H9 (cell line): ENCODE data around the gene LRG1. TPM values are rescaled to one million over a fixed set of nuclear protein-coding genes. Genes with fewer than 3 reads are reported as not detected.

Source experiments
- DNase-seq: peaks from one replicate; pipeline ENCODE4 v3.0.0-alpha.2; 2017
- H2AFZ ChIP-seq: one replicate; pipeline ENCODE4 v1.6.1; 2013; ENCODE audit warnings: mild to moderate bottlenecking, low read length, control low read depth, moderate library complexity
- H2AK5ac ChIP-seq: 2 replicates; pipeline ENCODE4 v1.6.1; 2013; ENCODE audit warnings: low read length, control low read depth, mixed read lengths; ENCODE audit not compliant: insufficient read length
- H2BK120ac ChIP-seq: one replicate; pipeline ENCODE4 v1.6.1; 2013; ENCODE audit warnings: low read depth, mild to moderate bottlenecking, low read length, control low read depth, inconsistent platforms; ENCODE audit not compliant: poor library complexity, severe bottlenecking
- H2BK12ac ChIP-seq: 2 replicates; pipeline ENCODE4 v1.6.1; 2013; ENCODE audit warnings: low read length, control low read depth, mixed read lengths, low read depth; ENCODE audit not compliant: insufficient read length
- H2BK15ac ChIP-seq: 2 replicates; pipeline ENCODE4 v1.6.1; 2013; ENCODE audit warnings: low read depth, low read length, control low read depth
- H2BK20ac ChIP-seq: one replicate; pipeline ENCODE4 v1.6.1; 2013; ENCODE audit warnings: low read depth, mild to moderate bottlenecking, low read length, control low read depth, inconsistent platforms; ENCODE audit not compliant: poor library complexity, severe bottlenecking
- H2BK5ac ChIP-seq: 2 replicates; pipeline ENCODE4 v1.6.1; 2013; ENCODE audit warnings: low read length, control low read depth, mixed read lengths; ENCODE audit not compliant: insufficient read length
- H3K14ac ChIP-seq: 2 replicates; pipeline ENCODE4 v1.6.1; 2013; ENCODE audit warnings: low read length, control low read depth; ENCODE audit not compliant: insufficient read depth
- H3K18ac ChIP-seq: 2 replicates; pipeline ENCODE4 v1.6.1; 2013; ENCODE audit warnings: low read depth, mild to moderate bottlenecking, mixed read lengths, low read length, control low read depth; ENCODE audit not compliant: insufficient read length
- H3K23ac ChIP-seq: 2 replicates; pipeline ENCODE4 v1.6.1; 2013; ENCODE audit warnings: low read length, control low read depth, mixed read lengths, low read depth; ENCODE audit not compliant: insufficient read length
- H3K23me2 ChIP-seq: 2 replicates; pipeline ENCODE4 v1.6.1; 2013; ENCODE audit warnings: low read depth, mild to moderate bottlenecking, mixed read lengths, low read length, control low read depth; ENCODE audit not compliant: insufficient read length, poor library complexity, severe bottlenecking
- H3K27ac ChIP-seq: 2 replicates; pipeline ENCODE4 v1.5.1; 2013; ENCODE audit warnings: low read length, control low read depth, mixed read lengths, low read depth; ENCODE audit not compliant: insufficient read length
- H3K27me3 ChIP-seq: 2 replicates; pipeline ENCODE4 v1.6.1; 2013; ENCODE audit warnings: low read length, control low read depth, inconsistent platforms; ENCODE audit not compliant: insufficient read depth
- H3K4ac ChIP-seq: 2 replicates; pipeline ENCODE4 v1.6.1; 2013; ENCODE audit warnings: low read depth, mild to moderate bottlenecking, control low read depth, inconsistent platforms, low read length, moderate library complexity
- H3K4me1 ChIP-seq: 2 replicates; pipeline ENCODE4 v1.6.1; 2013; ENCODE audit warnings: low read length, control low read depth, inconsistent platforms; ENCODE audit not compliant: insufficient read depth
- H3K4me2 ChIP-seq: 2 replicates; pipeline ENCODE4 v1.6.1; 2013; ENCODE audit warnings: low read length, control low read depth, mixed read lengths; ENCODE audit not compliant: insufficient read length, insufficient read depth
- H3K56ac ChIP-seq: 2 replicates; pipeline ENCODE4 v1.6.1; 2013; ENCODE audit warnings: low read depth, mild to moderate bottlenecking, mixed read lengths, low read length, control low read depth; ENCODE audit not compliant: insufficient read length
- H3K79me1 ChIP-seq: 2 replicates; pipeline ENCODE4 v1.6.1; 2013; ENCODE audit warnings: low read depth, mild to moderate bottlenecking, moderate library complexity, low read length, control low read depth, inconsistent platforms; ENCODE audit not compliant: insufficient read depth, poor library complexity, severe bottlenecking
- H3K79me2 ChIP-seq: 2 replicates; pipeline ENCODE4 v1.6.1; 2013; ENCODE audit warnings: low read length, control low read depth, inconsistent platforms; ENCODE audit not compliant: insufficient read depth
- H3K9ac ChIP-seq: 2 replicates; pipeline ENCODE4 v1.6.1; 2013; ENCODE audit warnings: low read length, control low read depth, mixed read lengths; ENCODE audit not compliant: insufficient read length; ENCODE audit errors: extremely low read depth
- H3K9me3 ChIP-seq: one replicate; pipeline ENCODE4 v1.6.1; 2013; ENCODE audit warnings: low read depth, low read length, inconsistent platforms; ENCODE audit not compliant: control insufficient read depth
- H3T11ph ChIP-seq: one replicate; pipeline ENCODE4 v1.6.1; 2013; ENCODE audit warnings: mild to moderate bottlenecking, low read length, control low read depth, inconsistent platforms
- H4K20me1 ChIP-seq: one replicate; pipeline ENCODE4 v1.6.1; 2013; ENCODE audit not compliant: control insufficient read depth, insufficient read length, insufficient read depth
- H4K5ac ChIP-seq: 2 replicates; pipeline ENCODE4 v1.6.1; 2013; ENCODE audit warnings: low read depth, mild to moderate bottlenecking, mixed read lengths, low read length, control low read depth; ENCODE audit not compliant: insufficient read length
- H4K8ac ChIP-seq: replicated peaks from 2 replicates; pipeline ENCODE4 v1.6.1; 2013; ENCODE audit warnings: low read length, control low read depth, mixed read lengths, low read depth; ENCODE audit not compliant: insufficient read length
- H4K91ac ChIP-seq: 2 replicates; pipeline ENCODE4 v1.6.1; 2013; ENCODE audit warnings: low read depth, mild to moderate bottlenecking, moderate library complexity, mixed read lengths, low read length, control low read depth; ENCODE audit not compliant: insufficient read length
- H3K27ac Mint-ChIP-seq, 3 experiments: 2 replicates in 2 of 3; 3 replicates in 1 of 3; pipeline ENCODE4 v1.8.0; 2020 to 2021; ENCODE audit warnings: mixed read lengths in 3 of 3, mild to moderate bottlenecking in 1 of 3, moderate library complexity in 1 of 3
- H3K27me3 Mint-ChIP-seq: 2 replicates; pipeline ENCODE4 v1.8.0; 2021; ENCODE audit warnings: low read depth, mild to moderate bottlenecking, moderate library complexity, mixed read lengths
- H3K36me3 Mint-ChIP-seq, 3 experiments: 2 replicates in 2 of 3; 3 replicates in 1 of 3; pipeline ENCODE4 v1.8.0; 2020 to 2021; ENCODE audit warnings: low read depth in 3 of 3, mixed read lengths in 3 of 3; ENCODE audit not compliant: insufficient read depth in 1 of 3
- H3K4me1 Mint-ChIP-seq, 2 experiments: 2 replicates each; pipeline ENCODE4 v1.8.0; 2020; ENCODE audit warnings: mixed read lengths in 2 of 2
- H3K4me3 Mint-ChIP-seq, 2 experiments: 2 replicates in 1 of 2; 3 replicates in 1 of 2; pipeline ENCODE4 v1.8.0; 2020 to 2021; ENCODE audit warnings: mild to moderate bottlenecking in 2 of 2, mixed read lengths in 2 of 2, moderate library complexity in 1 of 2
- H3K9me3 Mint-ChIP-seq, 2 experiments: 2 replicates in 1 of 2; 3 replicates in 1 of 2; pipeline ENCODE4 v1.8.0; 2020; ENCODE audit warnings: mild to moderate bottlenecking in 2 of 2, mixed read lengths in 2 of 2, moderate library complexity in 1 of 2
- CTCF ChIP-seq: fragments of 200-600 bp; sonication (generic); conservative IDR thresholded peaks from 3 replicates; pipeline ENCODE4 v1.8.0; 2021; ENCODE audit warnings: antibody characterized with exemption, mild to moderate bottlenecking
- WGBS: extraction: QIAGEN DNeasy Blood & Tissue Kit; methylation state at CpG from one replicate; pipeline ENCODE4 v1.1.7; 2013; ENCODE audit warnings: missing lambda C conversion rate, low lambda C conversion rate, mixed read lengths; ENCODE audit not compliant: insufficient read length; ENCODE audit errors: extremely low coverage; 5-methylcytosine and 5-hydroxymethylcytosine counted together
- total RNA-seq: library from RNA; stranded (reverse); gene quantifications from 2 replicates; pipeline ENCODE4 v1.2.1, GENCODE V29; 2021

LRG1 gene
- total RNA-seq, 1 experiment from 2014 or later = 0.24 TPM

DNA sequence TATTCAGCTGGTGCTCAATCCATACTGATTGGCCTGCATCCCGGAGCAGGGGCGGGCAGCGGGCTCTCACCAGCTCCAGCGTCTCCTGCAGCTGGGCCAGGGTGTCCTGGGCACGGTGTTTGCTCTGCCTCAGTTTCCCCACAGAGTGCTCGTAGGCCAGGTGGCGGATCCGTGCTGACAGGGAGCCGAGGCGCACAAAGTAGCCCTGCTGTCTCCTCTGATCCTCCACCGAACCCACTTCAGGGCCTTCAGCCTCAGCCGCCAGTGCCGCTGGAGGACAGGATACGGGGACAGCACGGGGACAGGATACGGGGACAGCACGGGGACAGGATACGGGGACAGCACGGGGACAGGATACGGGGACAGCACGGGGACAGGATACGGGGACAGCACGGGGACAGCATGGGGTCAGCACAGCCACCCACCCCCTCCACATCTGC lies 14.3 kb downstream of the LRG1 start:
- Histone ChIP-seq H3K23ac (no peak overlapping the region), H2BK20ac (no peak overlapping the region), H2BK12ac (no peak overlapping the region), H3K4me2 (no peak overlapping the region), H3K9ac (no peak overlapping the region), H3T11ph (no peak overlapping the region), H2BK5ac (no peak overlapping the region), H3K56ac (no peak overlapping the region), H4K5ac (no peak overlapping the region), H3K27ac (no peak overlapping the region), H3K14ac (no peak overlapping the region; the same call in 1 of the 2 replicates), H3K79me1 (no peaks in the 10 kb centered on the region), H3K27me3 (no peaks in the 10 kb centered on the region), H2AFZ (no peak overlapping the region), H3K18ac (no peak overlapping the region), H3K4ac (no peak overlapping the region), H3K9me3 (no peaks in the 10 kb centered on the region), H4K91ac (no peak overlapping the region), H3K79me2 (no peaks in the 10 kb centered on the region), H4K8ac (no peak overlapping the region), H4K20me1 (no peaks in the 10 kb centered on the region), H2AK5ac (no peak overlapping the region), H2BK15ac (no peak overlapping the region), H3K4me1 (no peaks in the 10 kb centered on the region), H2BK120ac (no peak overlapping the region), H3K23me2 (no peaks in the 10 kb centered on the region)
- DNase-seq = no peak
- Mint-ChIP-seq H3K27ac (no peak overlapping the region), H3K4me3 (no peak overlapping the region), H3K4me1 (no peaks in the 10 kb centered on the region), H3K36me3 (no peaks in the 10 kb centered on the region), H3K27me3 (peaks cover 34% of the 10 kb centered on the region), H3K9me3 (no peaks in the 10 kb centered on the region; a peak in 1 of 5 replicates)
- WGBS = no CpG with 5 or more reads among the region's 23 CpGs
- TF ChIP-seq CTCF = no peak
